ENCODE data around the gene RPL15.
"Not testable (repeated sequence)": the region's sequence is repeated elsewhere in the genome, so short reads cannot be mapped to it uniquely, and the experiment has no call there.

RPL15 gene

DNA sequence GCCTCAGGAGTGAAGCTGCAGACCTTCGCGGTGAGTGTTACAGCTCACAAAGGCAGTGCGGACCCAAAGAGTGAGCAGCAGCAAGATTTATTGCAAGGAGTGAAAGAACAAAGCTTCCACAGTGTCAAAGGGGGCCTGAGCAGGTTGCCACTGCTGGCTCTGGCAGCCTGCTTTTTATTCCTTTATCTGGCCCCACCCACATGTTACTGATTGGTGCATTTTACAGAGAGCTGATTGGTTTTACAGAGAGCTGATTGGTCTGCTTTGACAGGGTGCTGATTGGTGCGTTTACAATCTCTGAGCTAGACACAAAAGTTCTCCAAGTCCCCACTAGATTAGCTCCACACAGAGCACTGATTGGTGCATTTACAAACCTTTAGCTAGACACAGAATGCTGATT lies 34.9 kb upstream of the RPL15 start:
- H3K27me3 Mint-ChIP-seq; H3K9me3 Mint-ChIP-seq (ENCODE audit: low read depth); H3K36me3 Mint-ChIP-seq; H3K27ac Mint-ChIP-seq: not testable (repeated sequence)
- H3K4me1 Mint-ChIP-seq (ENCODE audit: low read depth) = peaks cover 30% of the 10 kb centered on the region
- H3K4me3 Mint-ChIP-seq = peak overlapping the region; percentile 55

DNA sequence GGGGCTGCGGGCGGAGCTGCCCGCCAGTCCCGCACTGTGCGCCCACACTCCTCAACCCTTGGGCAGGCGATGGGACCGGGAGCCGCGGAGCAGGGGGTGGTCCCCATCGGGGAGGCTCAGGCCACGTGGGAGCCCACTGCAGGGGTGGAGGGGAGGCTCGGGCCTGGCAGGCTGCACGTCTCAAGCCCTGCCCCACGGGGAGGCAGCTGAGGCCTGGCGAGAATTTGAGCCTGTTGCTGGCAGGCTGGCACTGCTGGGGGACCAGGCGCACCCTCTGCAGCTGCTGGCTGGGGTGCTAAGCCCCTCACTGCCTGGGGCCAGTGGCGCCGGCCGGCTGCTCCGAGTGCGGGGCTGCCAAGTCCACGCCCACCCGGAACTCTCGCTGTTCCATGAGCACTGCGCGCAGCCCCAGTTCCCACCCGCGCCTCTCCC lies 34.4 kb upstream of the RPL15 start:
- Mint-ChIP-seq H3K27ac (no peak overlapping the region), H3K36me3 (peaks cover 2% of the 10 kb centered on the region), H3K9me3 (ENCODE audit: low read depth) (no peaks in the 10 kb centered on the region), H3K27me3 (no peaks in the 10 kb centered on the region), H3K4me3 (no peak overlapping the region), H3K4me1 (ENCODE audit: low read depth) (peaks cover 28% of the 10 kb centered on the region)

- no peak overlapping the region for H3K27ac Mint-ChIP-seq
- peaks cover 21% of the 10 kb centered on the region for H3K4me1 Mint-ChIP-seq (ENCODE audit: low read depth)
- no peaks in the 10 kb centered on the region for H3K27me3 Mint-ChIP-seq
- H3K4me3 Mint-ChIP-seq = no peak overlapping the region
- H3K9me3 Mint-ChIP-seq (ENCODE audit: low read depth) = no peaks in the 10 kb centered on the region
- H3K36me3 Mint-ChIP-seq = peaks cover 4% of the 10 kb centered on the region
These were observed 32.5 kb upstream of the RPL15 start for GRCh38 chr3:23884481-23884880.

DNA sequence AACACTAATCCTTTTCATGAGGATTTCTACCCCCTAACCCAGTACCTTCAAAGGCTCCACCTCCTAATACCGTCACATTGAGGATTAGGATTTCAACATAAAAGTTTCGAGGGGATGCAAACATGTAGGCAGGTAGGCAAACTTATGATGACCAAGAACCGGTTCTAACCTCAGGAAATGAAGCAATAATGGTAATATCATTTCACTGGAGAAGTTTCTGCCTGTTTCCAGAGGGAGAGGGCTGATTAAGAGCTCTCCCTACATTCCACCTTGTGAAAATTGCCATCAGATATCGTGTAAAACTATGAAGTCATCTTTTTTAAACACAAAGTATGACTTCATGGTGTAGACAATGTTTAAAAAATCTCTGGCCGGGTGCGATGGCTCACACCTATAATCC lies 31.7 kb upstream of the RPL15 start:
- Mint-ChIP-seq H3K4me1 (ENCODE audit: low read depth) (peaks cover 17% of the 10 kb centered on the region), H3K27ac (no peak overlapping the region), H3K36me3 (peaks cover 4% of the 10 kb centered on the region), H3K4me3 (no peak overlapping the region), H3K9me3 (ENCODE audit: low read depth) (no peaks in the 10 kb centered on the region), H3K27me3 (no peaks in the 10 kb centered on the region)

DNA sequence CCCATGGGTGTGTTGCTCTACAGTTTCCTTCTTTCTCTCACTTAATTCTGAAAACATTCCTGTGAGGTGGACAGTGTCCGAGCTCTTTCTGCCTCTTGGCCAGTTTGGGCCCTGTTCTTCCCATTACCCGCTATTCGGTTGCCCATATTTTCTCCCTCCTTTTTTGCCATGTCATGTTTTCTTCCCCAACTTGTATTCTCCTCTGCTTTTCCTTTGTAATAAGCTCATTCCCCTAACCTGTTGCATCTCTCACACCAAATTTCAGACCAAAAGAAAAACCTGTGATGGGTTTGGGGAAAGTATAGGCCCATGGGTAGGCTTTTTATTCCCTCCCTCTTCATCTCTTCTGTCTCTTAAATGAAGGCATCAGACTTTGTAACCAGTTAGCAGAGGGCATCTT lies 30.6 kb upstream of the RPL15 start:
- Mint-ChIP-seq H3K36me3 (peaks cover 3% of the 10 kb centered on the region), H3K4me3 (no peak overlapping the region), H3K9me3 (ENCODE audit: low read depth) (no peaks in the 10 kb centered on the region), H3K27me3 (no peaks in the 10 kb centered on the region), H3K4me1 (ENCODE audit: low read depth) (peaks cover 8% of the 10 kb centered on the region), H3K27ac (peak overlapping the region; percentile 81)

- no peaks in the 10 kb centered on the region for H3K9me3 Mint-ChIP-seq (ENCODE audit: low read depth)
- no peak overlapping the region for H3K4me3 Mint-ChIP-seq
- no peaks in the 10 kb centered on the region for H3K4me1 Mint-ChIP-seq (ENCODE audit: low read depth)
- no peak overlapping the region for H3K27ac Mint-ChIP-seq
- no peaks in the 10 kb centered on the region for H3K27me3 Mint-ChIP-seq
- peaks cover 2% of the 10 kb centered on the region for H3K36me3 Mint-ChIP-seq
These were observed 28.2 kb upstream of the RPL15 start for GRCh38 chr3:23888617-23889228.

DNA sequence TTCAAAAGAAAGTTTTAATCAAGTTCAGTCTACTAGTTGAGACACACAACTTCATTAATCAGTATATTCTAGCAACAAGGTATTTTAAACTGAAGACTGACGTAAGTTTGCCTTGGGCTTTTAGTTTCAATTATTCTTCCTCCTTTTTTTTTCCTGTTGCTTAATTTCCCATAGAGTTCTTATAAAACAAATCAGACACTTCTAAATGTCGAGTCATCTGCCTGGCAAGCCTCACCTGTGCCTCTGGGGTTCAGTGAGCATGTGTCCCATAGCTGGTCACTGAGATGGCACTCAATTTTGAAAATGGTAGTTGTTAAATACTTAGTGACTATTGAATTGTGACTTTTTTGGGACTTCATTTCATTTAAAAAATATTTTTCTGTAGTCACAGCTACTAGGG lies 27.5 kb upstream of the RPL15 start:
- Mint-ChIP-seq H3K27me3 (no peaks in the 10 kb centered on the region), H3K27ac (peak overlapping the region; percentile 58), H3K9me3 (ENCODE audit: low read depth) (no peaks in the 10 kb centered on the region), H3K4me3 (no peak overlapping the region), H3K36me3 (peaks cover 2% of the 10 kb centered on the region), H3K4me1 (ENCODE audit: low read depth) (no peaks in the 10 kb centered on the region)

- Mint-ChIP-seq H3K9me3 (ENCODE audit: low read depth) (no peaks in the 10 kb centered on the region), H3K36me3 (peaks cover 2% of the 10 kb centered on the region), H3K27ac (no peak overlapping the region), H3K4me1 (ENCODE audit: low read depth) (no peaks in the 10 kb centered on the region), H3K4me3 (no peak overlapping the region), H3K27me3 (no peaks in the 10 kb centered on the region)
These were observed 27.0 kb upstream of the RPL15 start for GRCh38 chr3:23889950-23890349.

DNA sequence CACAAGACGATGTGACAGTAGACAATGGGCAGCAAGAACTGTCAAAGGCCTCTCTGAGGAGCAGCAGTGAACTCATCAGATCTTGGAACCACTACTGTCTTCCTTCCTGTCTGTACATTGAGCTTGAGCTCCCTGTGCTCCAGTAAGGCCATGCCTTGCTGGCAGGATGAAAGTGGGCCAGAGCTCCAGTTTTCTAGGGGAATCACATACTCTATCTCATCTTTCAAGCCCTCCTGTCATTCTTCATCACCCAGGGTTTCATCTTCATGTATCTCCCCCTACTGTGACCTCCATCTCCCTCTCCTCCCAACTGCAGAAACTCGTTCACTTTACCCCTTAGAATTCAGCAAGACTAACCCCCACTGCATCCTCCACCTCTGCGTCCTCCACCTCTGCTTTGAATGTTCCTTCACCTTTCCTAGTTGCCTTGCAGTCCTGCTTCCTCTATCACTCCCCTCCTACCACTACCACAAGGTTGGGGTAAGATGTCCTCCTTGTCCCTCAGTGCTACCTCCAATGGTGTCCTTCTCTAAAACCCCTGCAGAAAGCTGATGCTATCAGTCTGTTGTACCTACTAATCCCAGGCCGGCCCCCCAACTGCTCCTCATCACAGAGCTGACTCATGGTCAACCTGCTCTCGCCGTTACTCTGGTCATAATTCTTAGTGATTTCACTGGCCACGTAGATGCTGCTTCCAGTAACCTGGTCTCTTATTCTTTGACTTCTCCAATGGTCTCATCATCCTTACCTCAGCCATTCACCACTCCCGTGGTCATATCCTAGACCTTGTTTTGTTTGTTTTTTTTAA lies 22.5 kb upstream of the RPL15 start:
- H3K4me3 Mint-ChIP-seq = no peak overlapping the region
- no peaks in the 10 kb centered on the region for H3K27me3 Mint-ChIP-seq
- no peaks in the 10 kb centered on the region for H3K4me1 Mint-ChIP-seq (ENCODE audit: low read depth)
- H3K9me3 Mint-ChIP-seq (ENCODE audit: low read depth) = no peaks in the 10 kb centered on the region
- H3K36me3 Mint-ChIP-seq = peaks cover 12% of the 10 kb centered on the region
- H3K27ac Mint-ChIP-seq = no peak overlapping the region

DNA sequence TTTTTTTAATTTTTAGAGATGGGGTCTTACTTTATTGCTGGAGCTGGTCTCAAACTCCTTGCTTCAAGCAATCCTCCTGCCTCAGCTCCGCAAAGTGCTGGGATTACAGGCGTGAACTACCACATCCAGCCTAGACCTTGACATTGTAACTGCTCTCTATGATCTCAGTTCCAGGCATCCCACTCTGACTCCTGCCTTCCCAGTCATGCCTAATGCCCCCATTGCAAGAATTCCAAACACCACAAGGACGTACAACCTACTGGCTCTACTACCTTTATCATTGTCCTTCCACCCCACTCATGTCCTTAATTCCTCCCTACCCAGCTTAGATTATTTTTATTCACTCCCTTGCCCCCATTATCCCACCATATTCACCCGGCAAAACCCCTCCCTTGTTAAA lies 21.8 kb upstream of the RPL15 start:
- no peak overlapping the region for H3K27ac Mint-ChIP-seq
- H3K4me3 Mint-ChIP-seq = no peak overlapping the region
- no peaks in the 10 kb centered on the region for H3K4me1 Mint-ChIP-seq (ENCODE audit: low read depth)
- H3K9me3 Mint-ChIP-seq (ENCODE audit: low read depth) = no peaks in the 10 kb centered on the region
- H3K27me3 Mint-ChIP-seq = no peaks in the 10 kb centered on the region
- H3K36me3 Mint-ChIP-seq = peaks cover 15% of the 10 kb centered on the region

DNA sequence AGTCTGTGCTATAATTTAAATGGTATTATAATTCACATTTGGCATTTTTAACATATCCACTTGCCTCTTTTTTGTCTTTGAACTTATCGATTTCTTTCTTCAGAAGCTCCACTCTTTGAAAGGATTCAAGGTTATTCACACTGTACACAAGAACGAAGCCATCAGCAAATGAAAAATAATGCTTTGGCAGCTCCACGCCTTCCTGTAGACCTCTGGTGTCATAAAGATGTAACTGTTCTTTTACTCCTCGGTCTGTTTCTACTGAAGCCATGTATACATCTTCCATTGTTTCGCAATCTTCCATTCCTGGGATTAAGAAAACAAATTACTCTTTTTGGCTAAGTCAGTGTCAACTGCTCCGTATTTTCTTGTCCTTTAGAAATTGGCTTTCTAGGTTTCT lies 16.2 kb upstream of the RPL15 start:
- H3K4me1 Mint-ChIP-seq (ENCODE audit: low read depth) = no peaks in the 10 kb centered on the region
- H3K36me3 Mint-ChIP-seq = peaks cover 31% of the 10 kb centered on the region
- no peaks in the 10 kb centered on the region for H3K27me3 Mint-ChIP-seq
- H3K27ac Mint-ChIP-seq = no peak overlapping the region
- no peak overlapping the region for H3K4me3 Mint-ChIP-seq
- no peaks in the 10 kb centered on the region for H3K9me3 Mint-ChIP-seq (ENCODE audit: low read depth)

GRCh38 chr3:23904545-23904944 lies 12.4 kb upstream of the RPL15 start:
- Mint-ChIP-seq H3K4me1 (ENCODE audit: low read depth) (no peaks in the 10 kb centered on the region), H3K9me3 (ENCODE audit: low read depth) (no peaks in the 10 kb centered on the region), H3K27me3 (no peaks in the 10 kb centered on the region), H3K36me3 (peaks cover 19% of the 10 kb centered on the region), H3K27ac (no peak overlapping the region), H3K4me3 (no peak overlapping the region)

DNA sequence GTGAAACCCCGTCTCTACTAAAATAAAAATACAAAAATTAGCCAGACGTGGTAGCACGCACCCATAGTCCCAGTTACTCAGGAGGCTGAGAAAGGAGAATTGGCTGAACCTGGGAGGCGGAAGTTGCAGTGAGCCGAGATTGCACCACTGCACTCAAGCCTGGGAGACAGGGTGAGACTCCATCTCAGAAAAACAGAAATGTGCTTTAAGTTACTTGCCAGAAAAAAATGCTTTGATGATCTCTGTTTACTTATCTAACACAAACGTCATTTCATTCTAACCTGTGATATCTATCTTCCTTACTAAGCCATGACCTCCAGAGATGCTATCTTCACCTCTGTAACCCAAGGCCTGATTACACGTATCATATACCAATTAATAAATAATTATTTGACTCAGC lies 7.6 kb upstream of the RPL15 start:
- no peaks in the 10 kb centered on the region for H3K9me3 Mint-ChIP-seq (ENCODE audit: low read depth)
- no peaks in the 10 kb centered on the region for H3K27me3 Mint-ChIP-seq
- H3K36me3 Mint-ChIP-seq = peaks cover 8% of the 10 kb centered on the region
- peaks cover 4% of the 10 kb centered on the region for H3K4me1 Mint-ChIP-seq (ENCODE audit: low read depth)
- no peak overlapping the region for H3K4me3 Mint-ChIP-seq
- no peak overlapping the region for H3K27ac Mint-ChIP-seq

DNA sequence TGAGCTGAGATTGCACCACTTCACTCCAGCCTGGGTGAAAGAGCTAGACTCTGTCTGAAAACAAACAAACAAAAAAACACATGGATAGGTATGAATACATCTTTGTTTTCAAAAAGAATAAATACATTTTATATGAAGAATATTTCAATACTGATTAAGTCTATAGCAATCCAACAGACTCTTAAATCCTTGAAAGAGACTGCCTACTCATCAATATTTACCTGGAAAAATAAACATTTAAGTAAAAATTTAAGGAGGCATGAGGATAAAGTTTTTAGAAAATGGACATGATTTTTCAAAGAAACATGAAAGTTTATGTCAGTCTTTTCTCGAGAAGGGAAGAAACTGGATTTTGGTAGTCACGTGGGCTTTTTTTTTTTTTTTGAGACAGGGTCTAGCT lies 5.5 kb upstream of the RPL15 start:
- no peak overlapping the region for H3K4me3 Mint-ChIP-seq
- H3K4me1 Mint-ChIP-seq (ENCODE audit: low read depth) = peaks cover 24% of the 10 kb centered on the region
- H3K9me3 Mint-ChIP-seq (ENCODE audit: low read depth) = no peaks in the 10 kb centered on the region
- H3K27me3 Mint-ChIP-seq = no peaks in the 10 kb centered on the region
- no peak overlapping the region for H3K27ac Mint-ChIP-seq
- H3K36me3 Mint-ChIP-seq = peaks cover 3% of the 10 kb centered on the region

DNA sequence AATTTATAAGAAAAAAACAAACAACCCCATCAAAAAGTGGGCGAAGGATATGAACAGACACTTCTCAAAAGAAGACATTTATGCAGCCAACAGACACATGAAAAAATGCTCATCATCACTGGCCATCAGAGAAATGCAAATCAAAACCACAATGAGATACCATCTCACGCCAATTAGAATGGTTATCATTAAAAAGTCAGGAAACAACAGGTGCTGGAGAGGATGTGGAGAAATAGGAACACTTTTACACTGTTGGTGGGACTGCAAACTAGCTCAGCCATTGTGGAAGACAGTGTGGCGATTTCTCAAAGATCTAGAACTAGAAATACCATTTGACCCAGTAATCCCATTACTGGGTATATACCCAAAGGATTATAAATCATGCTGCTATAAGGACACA lies 4.6 kb upstream of the RPL15 start:
- H3K27ac Mint-ChIP-seq; H3K4me3 Mint-ChIP-seq; H3K9me3 Mint-ChIP-seq (ENCODE audit: low read depth): not testable (repeated sequence)

DNA sequence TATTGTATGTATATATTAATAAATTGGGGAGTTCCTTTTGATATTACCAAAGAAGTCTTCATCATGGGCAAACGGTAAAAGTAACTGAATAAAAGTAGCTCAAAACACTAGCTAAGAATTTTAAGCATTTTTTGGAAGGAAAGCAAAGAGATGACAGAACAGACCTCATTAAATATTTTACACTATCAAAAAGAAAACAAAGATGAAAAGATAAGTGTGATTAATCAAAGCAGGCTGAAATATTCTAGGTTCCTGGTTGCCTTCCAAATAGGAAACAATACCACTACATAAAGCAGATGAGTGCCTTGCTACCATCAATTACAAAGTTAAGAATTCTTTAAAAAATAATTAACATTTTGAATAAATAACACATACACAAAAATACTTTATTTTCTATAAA lies 3.8 kb upstream of the RPL15 start:
- Mint-ChIP-seq H3K4me1 (ENCODE audit: low read depth) (peaks cover 24% of the 10 kb centered on the region), H3K9me3 (ENCODE audit: low read depth) (no peaks in the 10 kb centered on the region), H3K4me3 (no peak overlapping the region), H3K27ac (no peak overlapping the region), H3K27me3 (no peaks in the 10 kb centered on the region), H3K36me3 (peaks cover 12% of the 10 kb centered on the region)

More for the DNA sequence above, 4.6 kb upstream of the RPL15 start:
- not testable (repeated sequence) for H3K27me3 Mint-ChIP-seq, H3K36me3 Mint-ChIP-seq
- H3K4me1 Mint-ChIP-seq (ENCODE audit: low read depth) = peaks cover 24% of the 10 kb centered on the region

Measured in activated naive CD8-positive, alpha-beta T cell (primary cell).